A549 treated with RU486 at 1 μM for 4 hours (cell line): ENCODE data around the gene SPRR4. TPM values are rescaled to one million over a fixed set of nuclear protein-coding genes. Genes with fewer than 3 reads are reported as not detected.

ENCODE experiments used
- total RNA-seq: library from RNA; stranded (reverse); fragments of 200-300 nt; extraction: Qiagen RNA extraction; gene quantifications from 5 replicates; pipeline ENCODE4 v1.2.3, GENCODE V29; 2022; ENCODE audit warnings: low read depth

Gene SPRR4
- not detected in 5 replicates for total RNA-seq

GRCh38 chr1:152970495-152970894, at the start of gene SPRR4:
SPRR4 (plus strand) TSS chr1:152970648; CDS start chr1:152971891, 1,243 bp downstream.

GRCh38 chr1:152946651-152947256, 23.7 kb upstream of the SPRR4 start, which contains the start of gene SPRR5:
SPRR5 (plus strand) TSS chr1:152947206; CDS start chr1:152948555, 1,349 bp downstream.

GRCh38 chr1:152983743-152984142, 13.3 kb downstream of the SPRR4 start, which contains the start of gene SPRR1A:
SPRR1A (plus strand) TSS chr1:152984081; CDS start chr1:152985231, 1,150 bp downstream.

GRCh38 chr1:153001382-153001781, 30.9 kb downstream of the SPRR4 start, which contains the start of gene SPRR3:
SPRR3 (plus strand) TSS chr1:153001749; CDS start chr1:153003021, 1,272 bp downstream.

Other genes with a start within 250 kb of the SPRR4 start
- gene KPRP, start 212.6 kb upstream of the SPRR4 start, total RNA-seq: not detected in 5 replicates
- not detected in 5 replicates for gene LCE1F, start 195.5 kb upstream of the SPRR4 start, total RNA-seq
- gene LCE1E, start 184.4 kb upstream of the SPRR4 start, total RNA-seq: 0.14 TPM in 1 of 5 replicates, not detected in the others
- not detected in 5 replicates for gene LCE1D, start 173.9 kb upstream of the SPRR4 start, total RNA-seq
- not detected in 5 replicates for gene LCE1C, start 164.0 kb upstream of the SPRR4 start, total RNA-seq
- not detected in 5 replicates for gene LCE1B, start 158.7 kb upstream of the SPRR4 start, total RNA-seq
- gene LCE1A, start 143.2 kb upstream of the SPRR4 start, total RNA-seq: not detected in 5 replicates
- not detected in 5 replicates for gene LCE6A, start 127.8 kb upstream of the SPRR4 start, total RNA-seq
- not detected in 5 replicates for gene LCE7A, start 110.7 kb upstream of the SPRR4 start, total RNA-seq
- not detected in 5 replicates for gene SMCP, start 92.3 kb upstream of the SPRR4 start, total RNA-seq
- 0.08 TPM in 1 of 5 replicates, not detected in the others for gene IVL, start 62.1 kb upstream of the SPRR4 start, total RNA-seq
- gene SPRR5, start 23.4 kb upstream of the SPRR4 start, total RNA-seq: not detected in 5 replicates
- gene SPRR1A, start 13.4 kb downstream of the SPRR4 start, total RNA-seq: not detected in 5 replicates
- gene SPRR3, start 31.1 kb downstream of the SPRR4 start, total RNA-seq: not detected in 5 replicates
- not detected in 5 replicates for gene SPRR1B, start 60.6 kb downstream of the SPRR4 start, total RNA-seq
- not detected in 5 replicates for gene SPRR2D, start 70.5 kb downstream of the SPRR4 start, total RNA-seq
- gene SPRR2A, start 86.9 kb downstream of the SPRR4 start, total RNA-seq: not detected in 5 replicates
- not detected in 5 replicates for gene SPRR2B, start 101.0 kb downstream of the SPRR4 start, total RNA-seq
- not detected in 5 replicates for gene SPRR2E, start 123.9 kb downstream of the SPRR4 start, total RNA-seq
- gene SPRR2F, start 142.9 kb downstream of the SPRR4 start, total RNA-seq: not detected in 5 replicates
- not detected in 5 replicates for gene SPRR2G, start 180.2 kb downstream of the SPRR4 start, total RNA-seq
- gene LELP1, start 232.8 kb downstream of the SPRR4 start, total RNA-seq: not detected in 5 replicates
- not detected in 5 replicates for gene PRR9, start 246.9 kb downstream of the SPRR4 start, total RNA-seq